ENCODE results near the gene DUSP2. TPM values are rescaled to one million over a fixed set of nuclear protein-coding genes. Genes with fewer than 3 reads are reported as not detected.

Gene DUSP2
- total and polyA plus RNA-seq, 2 experiments from 2014 or later = 6.6 to 13.0 TPM

DNA sequence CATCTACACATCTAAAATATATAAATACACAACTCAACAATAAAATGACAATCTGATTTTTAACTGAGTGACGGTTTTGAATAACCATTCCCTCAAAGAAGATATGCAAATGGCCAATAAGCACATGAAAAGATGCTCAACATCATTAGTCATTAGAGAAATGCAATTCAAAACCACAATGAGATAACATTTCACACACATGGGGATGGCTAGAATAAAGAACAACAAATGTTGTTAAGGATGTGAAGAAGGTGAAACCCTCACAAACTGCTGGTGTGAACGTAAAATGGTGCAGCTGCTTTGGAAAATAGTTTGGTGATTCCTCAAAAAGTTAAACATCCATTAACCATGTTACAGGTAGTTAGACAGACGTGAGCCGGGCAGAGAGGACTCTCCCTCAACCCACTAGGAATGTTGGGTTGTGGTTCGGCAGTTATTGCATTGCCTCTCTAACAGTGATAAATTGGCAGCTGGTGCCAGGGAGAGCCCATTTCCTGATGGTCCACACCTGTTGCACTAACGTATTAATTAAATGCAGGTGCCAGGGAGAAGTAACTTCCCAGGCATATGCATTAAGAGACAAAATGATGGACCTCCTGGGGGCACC, 22.3 kb upstream of the DUSP2 start:
- H3K27ac ChIP-seq (ENCODE audit: low read depth) = no peak overlapping the region
- peaks cover 19% of the 10 kb centered on the region for H3K9me3 Mint-ChIP-seq
- no peak overlapping the region for H3K4me3 Mint-ChIP-seq
- no peaks in the 10 kb centered on the region for H3K27me3 ChIP-seq (ENCODE audit: insufficient read depth)
- H3K27me3 Mint-ChIP-seq (ENCODE audit: insufficient read depth, low read depth, poor library complexity) = peaks cover 4% of the 10 kb centered on the region
- no peak for ATAC-seq
- no peaks in the 10 kb centered on the region for H3K36me3 ChIP-seq (ENCODE audit: insufficient read depth)
- H3K4me2 ChIP-seq = no peak overlapping the region
- no peaks in the 10 kb centered on the region for H3K79me2 ChIP-seq (replicated peaks; ENCODE audit: insufficient read depth)
- H2AFZ ChIP-seq = no peak overlapping the region
- H3K4me1 ChIP-seq (ENCODE audit: insufficient read depth) = no peaks in the 10 kb centered on the region
- H3K4me3 ChIP-seq = no peak overlapping the region
- no peaks in the 10 kb centered on the region for H3K9me2 ChIP-seq (ENCODE audit: insufficient read depth)
- H3K36me3 Mint-ChIP-seq (ENCODE audit: low read depth) = no peaks in the 10 kb centered on the region
- no peak for DNase-seq (ENCODE audit: low spot score)
- TF ChIP-seq JUNB (IDR thresholded peaks at IDR 0.05; ENCODE audit: unreplicated experiment) (no peak), EZH2phosphoT487 (IDR thresholded peaks at IDR 0.05; ENCODE audit: unreplicated experiment) (no peak), ZNF114 (CRISPR knock-in tag; IDR thresholded peaks at IDR 0.05) (no peak), POLR2AphosphoS5 (IDR thresholded peaks at IDR 0.05; ENCODE audit: low read depth) (no peak), ETS1 (IDR thresholded peaks at IDR 0.05) (no peak), EZH2 (IDR thresholded peaks at IDR 0.05; ENCODE audit: low read depth, unreplicated experiment) (no peak), CREB1 (CRISPR knock-in tag; IDR thresholded peaks at IDR 0.05; ENCODE audit: low read depth) (no peak), ZNF331 (CRISPR knock-in tag; IDR thresholded peaks at IDR 0.05; ENCODE audit: low read depth) (no peak), CTCF (conservative IDR thresholded peaks at IDR 0.05; ENCODE audit: low read depth in 2 of 2) (no peak), NANOG (IDR thresholded peaks at IDR 0.05; ENCODE audit: borderline replicate concordance) (no peak)
- TF ChIP-seq, protein P1, sequence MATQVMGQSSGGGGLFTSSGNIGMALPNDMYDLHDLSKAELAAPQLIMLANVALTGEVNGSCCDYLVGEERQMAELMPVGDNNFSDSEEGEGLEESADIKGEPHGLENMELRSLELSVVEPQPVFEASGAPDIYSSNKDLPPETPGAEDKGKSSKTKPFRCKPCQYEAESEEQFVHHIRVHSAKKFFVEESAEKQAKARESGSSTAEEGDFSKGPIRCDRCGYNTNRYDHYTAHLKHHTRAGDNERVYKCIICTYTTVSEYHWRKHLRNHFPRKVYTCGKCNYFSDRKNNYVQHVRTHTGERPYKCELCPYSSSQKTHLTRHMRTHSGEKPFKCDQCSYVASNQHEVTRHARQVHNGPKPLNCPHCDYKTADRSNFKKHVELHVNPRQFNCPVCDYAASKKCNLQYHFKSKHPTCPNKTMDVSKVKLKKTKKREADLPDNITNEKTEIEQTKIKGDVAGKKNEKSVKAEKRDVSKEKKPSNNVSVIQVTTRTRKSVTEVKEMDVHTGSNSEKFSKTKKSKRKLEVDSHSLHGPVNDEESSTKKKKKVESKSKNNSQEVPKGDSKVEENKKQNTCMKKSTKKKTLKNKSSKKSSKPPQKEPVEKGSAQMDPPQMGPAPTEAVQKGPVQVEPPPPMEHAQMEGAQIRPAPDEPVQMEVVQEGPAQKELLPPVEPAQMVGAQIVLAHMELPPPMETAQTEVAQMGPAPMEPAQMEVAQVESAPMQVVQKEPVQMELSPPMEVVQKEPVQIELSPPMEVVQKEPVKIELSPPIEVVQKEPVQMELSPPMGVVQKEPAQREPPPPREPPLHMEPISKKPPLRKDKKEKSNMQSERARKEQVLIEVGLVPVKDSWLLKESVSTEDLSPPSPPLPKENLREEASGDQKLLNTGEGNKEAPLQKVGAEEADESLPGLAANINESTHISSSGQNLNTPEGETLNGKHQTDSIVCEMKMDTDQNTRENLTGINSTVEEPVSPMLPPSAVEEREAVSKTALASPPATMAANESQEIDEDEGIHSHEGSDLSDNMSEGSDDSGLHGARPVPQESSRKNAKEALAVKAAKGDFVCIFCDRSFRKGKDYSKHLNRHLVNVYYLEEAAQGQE (IDR thresholded peaks at IDR 0.05; ENCODE audit: unreplicated experiment) = no peak
- TF ChIP-seq, protein P2, sequence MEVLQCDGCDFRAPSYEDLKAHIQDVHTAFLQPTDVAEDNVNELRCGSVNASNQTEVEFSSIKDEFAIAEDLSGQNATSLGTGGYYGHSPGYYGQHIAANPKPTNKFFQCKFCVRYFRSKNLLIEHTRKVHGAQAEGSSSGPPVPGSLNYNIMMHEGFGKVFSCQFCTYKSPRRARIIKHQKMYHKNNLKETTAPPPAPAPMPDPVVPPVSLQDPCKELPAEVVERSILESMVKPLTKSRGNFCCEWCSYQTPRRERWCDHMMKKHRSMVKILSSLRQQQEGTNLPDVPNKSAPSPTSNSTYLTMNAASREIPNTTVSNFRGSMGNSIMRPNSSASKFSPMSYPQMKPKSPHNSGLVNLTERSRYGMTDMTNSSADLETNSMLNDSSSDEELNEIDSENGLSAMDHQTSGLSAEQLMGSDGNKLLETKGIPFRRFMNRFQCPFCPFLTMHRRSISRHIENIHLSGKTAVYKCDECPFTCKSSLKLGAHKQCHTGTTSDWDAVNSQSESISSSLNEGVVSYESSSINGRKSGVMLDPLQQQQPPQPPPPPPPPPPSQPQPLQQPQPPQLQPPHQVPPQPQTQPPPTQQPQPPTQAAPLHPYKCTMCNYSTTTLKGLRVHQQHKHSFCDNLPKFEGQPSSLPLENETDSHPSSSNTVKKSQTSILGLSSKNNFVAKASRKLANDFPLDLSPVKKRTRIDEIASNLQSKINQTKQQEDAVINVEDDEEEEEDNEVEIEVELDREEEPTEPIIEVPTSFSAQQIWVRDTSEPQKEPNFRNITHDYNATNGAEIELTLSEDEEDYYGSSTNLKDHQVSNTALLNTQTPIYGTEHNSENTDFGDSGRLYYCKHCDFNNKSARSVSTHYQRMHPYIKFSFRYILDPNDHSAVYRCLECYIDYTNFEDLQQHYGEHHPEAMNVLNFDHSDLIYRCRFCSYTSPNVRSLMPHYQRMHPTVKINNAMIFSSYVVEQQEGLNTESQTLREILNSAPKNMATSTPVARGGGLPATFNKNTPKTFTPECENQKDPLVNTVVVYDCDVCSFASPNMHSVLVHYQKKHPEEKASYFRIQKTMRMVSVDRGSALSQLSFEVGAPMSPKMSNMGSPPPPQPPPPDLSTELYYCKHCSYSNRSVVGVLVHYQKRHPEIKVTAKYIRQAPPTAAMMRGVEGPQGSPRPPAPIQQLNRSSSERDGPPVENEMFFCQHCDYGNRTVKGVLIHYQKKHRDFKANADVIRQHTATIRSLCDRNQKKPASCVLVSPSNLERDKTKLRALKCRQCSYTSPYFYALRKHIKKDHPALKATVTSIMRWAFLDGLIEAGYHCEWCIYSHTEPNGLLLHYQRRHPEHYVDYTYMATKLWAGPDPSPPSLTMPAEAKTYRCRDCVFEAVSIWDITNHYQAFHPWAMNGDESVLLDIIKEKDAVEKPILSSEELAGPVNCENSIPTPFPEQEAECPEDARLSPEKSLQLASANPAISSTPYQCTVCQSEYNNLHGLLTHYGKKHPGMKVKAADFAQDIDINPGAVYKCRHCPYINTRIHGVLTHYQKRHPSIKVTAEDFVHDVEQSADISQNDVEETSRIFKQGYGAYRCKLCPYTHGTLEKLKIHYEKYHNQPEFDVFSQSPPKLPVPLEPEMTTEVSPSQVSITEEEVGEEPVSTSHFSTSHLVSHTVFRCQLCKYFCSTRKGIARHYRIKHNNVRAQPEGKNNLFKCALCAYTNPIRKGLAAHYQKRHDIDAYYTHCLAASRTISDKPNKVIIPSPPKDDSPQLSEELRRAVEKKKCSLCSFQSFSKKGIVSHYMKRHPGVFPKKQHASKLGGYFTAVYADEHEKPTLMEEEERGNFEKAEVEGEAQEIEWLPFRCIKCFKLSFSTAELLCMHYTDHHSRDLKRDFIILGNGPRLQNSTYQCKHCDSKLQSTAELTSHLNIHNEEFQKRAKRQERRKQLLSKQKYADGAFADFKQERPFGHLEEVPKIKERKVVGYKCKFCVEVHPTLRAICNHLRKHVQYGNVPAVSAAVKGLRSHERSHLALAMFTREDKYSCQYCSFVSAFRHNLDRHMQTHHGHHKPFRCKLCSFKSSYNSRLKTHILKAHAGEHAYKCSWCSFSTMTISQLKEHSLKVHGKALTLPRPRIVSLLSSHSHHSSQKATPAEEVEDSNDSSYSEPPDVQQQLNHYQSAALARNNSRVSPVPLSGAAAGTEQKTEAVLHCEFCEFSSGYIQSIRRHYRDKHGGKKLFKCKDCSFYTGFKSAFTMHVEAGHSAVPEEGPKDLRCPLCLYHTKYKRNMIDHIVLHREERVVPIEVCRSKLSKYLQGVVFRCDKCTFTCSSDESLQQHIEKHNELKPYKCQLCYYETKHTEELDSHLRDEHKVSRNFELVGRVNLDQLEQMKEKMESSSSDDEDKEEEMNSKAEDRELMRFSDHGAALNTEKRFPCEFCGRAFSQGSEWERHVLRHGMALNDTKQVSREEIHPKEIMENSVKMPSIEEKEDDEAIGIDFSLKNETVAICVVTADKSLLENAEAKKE (CRISPR knock-in tag; IDR thresholded peaks at IDR 0.05) = no peak
- peaks cover 11% of the 10 kb centered on the region for H3K4me1 Mint-ChIP-seq
- no peaks in the 10 kb centered on the region for H4K20me1 ChIP-seq (replicated peaks; ENCODE audit: insufficient read depth)
- H3K27ac Mint-ChIP-seq = peak overlapping the region; percentile 41; the same call in 1 of the 2 replicates
- no peaks in the 10 kb centered on the region for H3F3A ChIP-seq (replicated peaks; ENCODE audit: low read depth)

Data from GM23338 (cell line).